ENCODE results near the gene CLDN9.

The CLDN9 gene

GRCh38 chr16:2990891-2991290 lies 21.8 kb upstream of the CLDN9 start:
- in situ Hi-C loops (cut with HindIII; ENCODE audit: low pct_unique_long_range_greater_than_20kb, low sequenced_read_pairs) = no loop called here
- peak in 1 of 2 experiments; percentile 67 for DNase-seq (ENCODE audit: low read depth in 1 of 2, low spot score in 1 of 2)
- TF ChIP-seq JUND (IDR thresholded peaks at IDR 0.05; ENCODE audit: low read depth) = no peak

GRCh38 chr16:2991566-2992261 lies 21.0 kb upstream of the CLDN9 start:
- in situ Hi-C loops (cut with HindIII; ENCODE audit: low pct_unique_long_range_greater_than_20kb, low sequenced_read_pairs) = no loop called here
- TF ChIP-seq JUND (IDR thresholded peaks at IDR 0.05; ENCODE audit: low read depth) = no peak
- no peak for DNase-seq (ENCODE audit: low read depth in 1 of 2, low spot score in 1 of 2)

GRCh38 chr16:2992383-2993081 lies 20.2 kb upstream of the CLDN9 start:
- in situ Hi-C loops (cut with HindIII; ENCODE audit: low pct_unique_long_range_greater_than_20kb, low sequenced_read_pairs) = no loop called here
- TF ChIP-seq JUND (IDR thresholded peaks at IDR 0.05; ENCODE audit: low read depth) = no peak
- no peak for DNase-seq (ENCODE audit: low read depth in 1 of 2, low spot score in 1 of 2)

GRCh38 chr16:2996298-2996697 lies 16.4 kb upstream of the CLDN9 start:
- in situ Hi-C loops (cut with HindIII; ENCODE audit: low pct_unique_long_range_greater_than_20kb, low sequenced_read_pairs) = no loop called here
- no peak for TF ChIP-seq JUND (IDR thresholded peaks at IDR 0.05; ENCODE audit: low read depth)
- no peak for DNase-seq (ENCODE audit: low read depth in 1 of 2, low spot score in 1 of 2)

- no peak for TF ChIP-seq JUND (IDR thresholded peaks at IDR 0.05; ENCODE audit: low read depth)
- in situ Hi-C loops (cut with HindIII; ENCODE audit: low pct_unique_long_range_greater_than_20kb, low sequenced_read_pairs) = no loop called here
Measured at GRCh38 chr16:2999929-3000328, 12.8 kb upstream of the CLDN9 start.

GRCh38 chr16:3000540-3000939 lies 12.2 kb upstream of the CLDN9 start:
- in situ Hi-C loops (cut with HindIII; ENCODE audit: low pct_unique_long_range_greater_than_20kb, low sequenced_read_pairs) = no loop called here
- no peak for DNase-seq (ENCODE audit: low read depth in 1 of 2, low spot score in 1 of 2)
- no peak for TF ChIP-seq JUND (IDR thresholded peaks at IDR 0.05; ENCODE audit: low read depth)

More at GRCh38 chr16:2999929-3000328, 12.8 kb upstream of the CLDN9 start:
- DNase-seq (ENCODE audit: low read depth in 1 of 2, low spot score in 1 of 2) = no peak

GRCh38 chr16:3001316-3001715 lies 11.4 kb upstream of the CLDN9 start:
- in situ Hi-C loops (cut with HindIII; ENCODE audit: low pct_unique_long_range_greater_than_20kb, low sequenced_read_pairs) = no loop called here

GRCh38 chr16:3003582-3004270 lies 9.0 kb upstream of the CLDN9 start:
- in situ Hi-C loops (cut with HindIII; ENCODE audit: low pct_unique_long_range_greater_than_20kb, low sequenced_read_pairs) = no loop called here
- TF ChIP-seq JUND (IDR thresholded peaks at IDR 0.05; ENCODE audit: low read depth) = no peak
- peak; percentile 97 to 99 for DNase-seq (ENCODE audit: low read depth in 1 of 2, low spot score in 1 of 2)

More at GRCh38 chr16:3001316-3001715, 11.4 kb upstream of the CLDN9 start:
- no peak for DNase-seq (ENCODE audit: low read depth in 1 of 2, low spot score in 1 of 2)
- TF ChIP-seq JUND (IDR thresholded peaks at IDR 0.05; ENCODE audit: low read depth) = no peak

- no peak for TF ChIP-seq JUND (IDR thresholded peaks at IDR 0.05; ENCODE audit: low read depth)
- in situ Hi-C loops (cut with HindIII; ENCODE audit: low pct_unique_long_range_greater_than_20kb, low sequenced_read_pairs) = no loop called here
- DNase-seq (ENCODE audit: low read depth in 1 of 2, low spot score in 1 of 2) = peak in 1 of 2 experiments; percentile 37
Measured at GRCh38 chr16:3004319-3004718, 8.4 kb upstream of the CLDN9 start.

- no peak for TF ChIP-seq JUND (IDR thresholded peaks at IDR 0.05; ENCODE audit: low read depth)
- in situ Hi-C loops (cut with HindIII; ENCODE audit: low pct_unique_long_range_greater_than_20kb, low sequenced_read_pairs) = no loop called here
- DNase-seq (ENCODE audit: low read depth in 1 of 2, low spot score in 1 of 2) = no peak
Measured at GRCh38 chr16:3004781-3005284, 7.9 kb upstream of the CLDN9 start.

GRCh38 chr16:3007059-3007956 lies 5.4 kb upstream of the CLDN9 start:
- DNase-seq (ENCODE audit: low read depth in 1 of 2, low spot score in 1 of 2) = no peak

More at GRCh38 chr16:3007059-3007956, 5.4 kb upstream of the CLDN9 start:
- in situ Hi-C loops (cut with HindIII; ENCODE audit: low pct_unique_long_range_greater_than_20kb, low sequenced_read_pairs) = no loop called here
- no peak for TF ChIP-seq JUND (IDR thresholded peaks at IDR 0.05; ENCODE audit: low read depth)
